ENCODE data around the gene AP2M1.

The AP2M1 gene

DNA sequence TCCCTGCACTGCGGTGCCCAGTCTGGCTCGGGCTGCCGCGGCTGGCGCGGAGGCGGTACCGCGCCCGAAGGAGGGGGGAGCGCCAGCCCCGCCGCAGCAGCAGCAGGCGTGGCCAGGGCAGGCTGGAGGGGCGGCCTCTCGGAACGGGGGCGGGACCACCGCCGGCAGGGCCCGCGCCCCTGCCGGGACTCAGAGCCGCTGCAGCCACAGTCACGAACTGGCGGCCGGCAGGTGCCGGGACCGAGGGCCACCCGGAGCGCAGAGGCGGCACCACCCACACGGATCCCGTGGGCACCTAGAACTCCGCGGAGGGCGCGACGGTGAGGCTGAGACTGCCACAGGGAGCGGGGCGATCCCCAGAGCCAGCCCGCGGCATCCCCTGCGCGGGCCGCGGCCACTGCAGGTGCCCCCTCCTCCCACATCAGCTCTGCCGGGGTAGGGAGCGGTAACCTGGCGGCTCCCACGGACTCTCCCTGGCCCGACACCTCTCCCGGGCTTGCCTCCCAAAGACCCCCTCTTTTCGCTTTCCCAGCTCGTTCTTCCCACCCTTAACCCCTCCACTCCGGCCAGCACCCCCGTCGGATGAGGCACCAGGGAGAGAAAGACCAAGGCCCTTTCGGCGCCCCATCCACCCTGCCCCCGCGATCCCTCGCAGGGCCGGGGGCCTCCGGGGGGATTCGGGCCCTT, 54.9 kb downstream of the AP2M1 start, which contains the start of gene VWA5B2:
Gene VWA5B2 (plus strand): TSS at position 192 of the 687 bp plus-strand sequence. CDS start 944 bp downstream, outside the sequence.
- peak; percentile 67 for DNase-seq

- no peak for DNase-seq
Measured at GRCh38 chr3:184230081-184230602, 55.5 kb downstream of the AP2M1 start.

GRCh38 chr3:184230603-184231528, 56.2 kb downstream of the AP2M1 start:
- DNase-seq: no peak

- no peak for DNase-seq
Measured at GRCh38 chr3:184231671-184232070, 57.0 kb downstream of the AP2M1 start.

- no peak for DNase-seq
Measured at GRCh38 chr3:184233127-184233843, 58.6 kb downstream of the AP2M1 start.

Measured in stimulated activated CD4-positive, alpha-beta T cell treated with anti-CD3 and anti-CD28 coated beads, Interleukin-12 subunit alpha, Interleukin-12 subunit beta, amount 100 ng/mL, for 4 hours (primary cell).